SKM-1 treated with dmso at 0.1 percent for 144 hours (cell line): ENCODE results near the gene SPATA2.
"Not testable (repeated sequence)": the region's sequence is repeated elsewhere in the genome, so short reads cannot be mapped to it uniquely, and the experiment has no call there.

ENCODE experiments used
- DNase-seq: peaks from one replicate; lab custom pipeline; 2025; ENCODE audit not compliant: unreplicated experiment; lab: John Stamatoyannopoulos, UW

The SPATA2 gene

GRCh38 chr20:49862607-49863200 is 52.6 kb downstream of the SPATA2 start:
- no peak for DNase-seq

GRCh38 chr20:49861232-49861631 is 54.1 kb downstream of the SPATA2 start:
- DNase-seq, result not testable (repeated sequence)

GRCh38 chr20:49859807-49860206 is 55.5 kb downstream of the SPATA2 start:
- DNase-seq, result no peak

GRCh38 chr20:49859011-49859410 is 56.3 kb downstream of the SPATA2 start:
- DNase-seq, result no peak

GRCh38 chr20:49858076-49858585 is 57.2 kb downstream of the SPATA2 start:
- DNase-seq, result no peak

- DNase-seq, result no peak
Measured at GRCh38 chr20:49856904-49857303, 58.4 kb downstream of the SPATA2 start.

GRCh38 chr20:49854190-49854875 is 61.0 kb downstream of the SPATA2 start:
- DNase-seq, result no peak

- DNase-seq, result no peak
Measured at GRCh38 chr20:49853640-49854039, 61.7 kb downstream of the SPATA2 start.
